ENCODE measurements around the gene KLHDC8B. TPM values are rescaled to one million over a fixed set of nuclear protein-coding genes. Genes with fewer than 3 reads are reported as not detected.

Gene KLHDC8B
- total and polyA plus RNA-seq, 2 of the 4 experiments (the other 2 are of a cell fraction): 16.3 to 16.5 TPM

DNA sequence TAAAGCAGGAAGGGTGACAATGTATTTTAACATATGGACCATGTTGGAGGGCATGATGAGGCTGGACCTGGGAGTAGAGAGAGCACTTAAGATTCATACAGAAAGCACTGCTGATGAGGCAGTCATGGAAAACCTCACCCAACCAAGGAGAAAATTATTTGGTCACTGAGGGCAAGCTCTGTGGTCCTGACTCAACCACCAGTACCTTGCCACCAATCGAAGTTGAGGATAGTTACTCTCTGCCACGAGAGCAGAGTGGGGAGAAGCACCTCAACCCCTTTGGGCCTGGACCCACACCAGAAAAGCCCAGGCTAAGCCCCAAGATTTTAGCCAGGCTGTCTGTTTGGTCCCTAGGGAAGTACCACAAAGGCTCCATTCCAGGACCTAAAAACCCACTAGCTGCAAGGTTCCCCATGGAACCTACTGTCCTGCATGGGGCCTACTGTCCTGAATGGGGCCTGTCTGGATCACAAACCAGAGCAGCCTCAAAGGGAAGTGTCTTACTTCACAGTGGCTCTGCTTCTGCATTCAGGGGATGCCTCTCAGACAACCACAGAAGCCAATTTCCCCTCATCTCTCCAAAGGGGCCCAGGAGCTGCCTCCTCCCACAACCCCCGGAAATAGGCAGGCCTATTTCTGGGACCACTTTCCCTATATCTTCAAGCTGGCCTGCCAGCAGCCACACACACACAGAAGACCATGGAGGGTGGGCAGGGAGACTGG is 9.4 kb upstream of the KLHDC8B start:
- CTCF ChIA-PET: no interaction called here

More for the DNA sequence above, 9.4 kb upstream of the KLHDC8B start:
- Histone ChIP-seq H2BK15ac (ENCODE audit: low read depth, low read length) (no peak overlapping the region), H3K9me1 (ENCODE audit: insufficient read depth, low read length) (peaks cover 31% of the 10 kb centered on the region), H3K9ac (ENCODE audit: low read depth, low read length) (no peak overlapping the region), H4K91ac (ENCODE audit: insufficient read depth, low read depth, low read length) (no peak overlapping the region), H3K27me3 (ENCODE audit: control insufficient read depth, insufficient read depth, low read length) (no peaks in the 10 kb centered on the region), H4K5ac (ENCODE audit: low read depth, low read length) (no peak overlapping the region), H3K4me3 (ENCODE audit: insufficient read depth, low read depth, low read length) (no peak overlapping the region), H2BK120ac (ENCODE audit: low read depth, low read length) (no peak overlapping the region), H3K4me1 (ENCODE audit: control insufficient read depth, insufficient read depth, low read length) (peaks cover 9% of the 10 kb centered on the region), H4K8ac (ENCODE audit: low read depth in 2 of 2, low read length in 2 of 2) (no peak overlapping the region), H2BK20ac (ENCODE audit: low read depth, low read length) (no peak overlapping the region), H2AK5ac (ENCODE audit: low read depth, low read length) (no peak overlapping the region), H3K79me1 (ENCODE audit: low read depth in 1 of 2, low read length in 2 of 2) (peaks cover 37 to 64% of the 10 kb centered on the region in 2 experiments), H3K18ac (ENCODE audit: low read depth, low read length) (no peak overlapping the region), H3K23ac (ENCODE audit: low read depth, low read length) (no peak overlapping the region), H2BK5ac (ENCODE audit: low read depth, low read length, poor library complexity, severe bottlenecking) (no peak overlapping the region), H3K36me3 (ENCODE audit: control insufficient read depth, insufficient read depth, low read length) (peaks cover 25% of the 10 kb centered on the region), H3K56ac (ENCODE audit: extremely low read depth, insufficient read depth, low read length) (no peak overlapping the region), H3K4ac (ENCODE audit: low read depth, low read length) (no peak overlapping the region), H3K4me2 (ENCODE audit: low read depth, low read length) (no peak overlapping the region), H3K14ac (replicated peaks; ENCODE audit: low read depth, low read length) (no peak overlapping the region), H2AK9ac (replicated peaks; ENCODE audit: low read depth, low read length, poor library complexity) (no peak overlapping the region), H2AFZ (replicated peaks; ENCODE audit: low read length, poor library complexity) (no peak overlapping the region), H3K9me3 (ENCODE audit: control insufficient read depth, insufficient read depth, low read length) (no peaks in the 10 kb centered on the region), H4K20me1 (ENCODE audit: insufficient read depth, low read length) (peaks cover 8% of the 10 kb centered on the region; the same call in 1 of the 2 replicates), H3K27ac (ENCODE audit: insufficient read depth, low read length) (no peak overlapping the region)
- no TSS peak for BruUV-seq (replicated peaks)
- no peak for ATAC-seq (ENCODE audit: low read depth)
- in situ Hi-C loops (cut with MboI; ENCODE audit: low sequenced_read_pairs): loop anchor here (25.0 kb wide), 1 partner anchor 275 kb away; the partner anchor contains the start of gene NICN1
- WGBS, 2 experiments (ENCODE audit: extremely low coverage in 2 of 2, insufficient read length in 1 of 2): 100% methylated on average over 1 of the region's 3 CpGs; no CpG with 5 or more reads in 1 of the 2 experiments
- dilution Hi-C loops (cut with HindIII; ENCODE audit: low sequenced_read_pairs, unreplicated experiment): no loop called here
- intact Hi-C loops (cut with micrococcal nuclease): no loop called here
- POLR2A ChIA-PET (ENCODE audit: unreplicated experiment): no interaction called here
- no peak for DNase-seq
- TF ChIP-seq FOS (IDR thresholded peaks at IDR 0.05; ENCODE audit: low read depth, low read length): no peak
- TF ChIP-seq SMC3 (IDR thresholded peaks at IDR 0.05; ENCODE audit: low read depth, low read length): no peak
- TF ChIP-seq MAZ (IDR thresholded peaks at IDR 0.05; ENCODE audit: borderline replicate concordance, low read depth, low read length): no peak
- TF ChIP-seq MXI1 (IDR thresholded peaks at IDR 0.05; ENCODE audit: borderline replicate concordance, low read depth, low read length): no peak
- TF ChIP-seq, protein P1, sequence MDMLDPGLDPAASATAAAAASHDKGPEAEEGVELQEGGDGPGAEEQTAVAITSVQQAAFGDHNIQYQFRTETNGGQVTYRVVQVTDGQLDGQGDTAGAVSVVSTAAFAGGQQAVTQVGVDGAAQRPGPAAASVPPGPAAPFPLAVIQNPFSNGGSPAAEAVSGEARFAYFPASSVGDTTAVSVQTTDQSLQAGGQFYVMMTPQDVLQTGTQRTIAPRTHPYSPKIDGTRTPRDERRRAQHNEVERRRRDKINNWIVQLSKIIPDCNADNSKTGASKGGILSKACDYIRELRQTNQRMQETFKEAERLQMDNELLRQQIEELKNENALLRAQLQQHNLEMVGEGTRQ (IDR thresholded peaks at IDR 0.05; ENCODE audit: low read depth, low read length): no peak
- no peak for TF ChIP-seq CEBPB (IDR thresholded peaks at IDR 0.05; ENCODE audit: low read depth, low read length)
- TF ChIP-seq RCOR1 (IDR thresholded peaks at IDR 0.05; ENCODE audit: insufficient replicate concordance, low read length): no peak
- no peak for TF ChIP-seq POLR2A (IDR thresholded peaks at IDR 0.05; ENCODE audit: low read depth, low read length)
- no peak for TF ChIP-seq MAFK (IDR thresholded peaks at IDR 0.05; ENCODE audit: low read depth, low read length)
- TF ChIP-seq, protein P2, sequence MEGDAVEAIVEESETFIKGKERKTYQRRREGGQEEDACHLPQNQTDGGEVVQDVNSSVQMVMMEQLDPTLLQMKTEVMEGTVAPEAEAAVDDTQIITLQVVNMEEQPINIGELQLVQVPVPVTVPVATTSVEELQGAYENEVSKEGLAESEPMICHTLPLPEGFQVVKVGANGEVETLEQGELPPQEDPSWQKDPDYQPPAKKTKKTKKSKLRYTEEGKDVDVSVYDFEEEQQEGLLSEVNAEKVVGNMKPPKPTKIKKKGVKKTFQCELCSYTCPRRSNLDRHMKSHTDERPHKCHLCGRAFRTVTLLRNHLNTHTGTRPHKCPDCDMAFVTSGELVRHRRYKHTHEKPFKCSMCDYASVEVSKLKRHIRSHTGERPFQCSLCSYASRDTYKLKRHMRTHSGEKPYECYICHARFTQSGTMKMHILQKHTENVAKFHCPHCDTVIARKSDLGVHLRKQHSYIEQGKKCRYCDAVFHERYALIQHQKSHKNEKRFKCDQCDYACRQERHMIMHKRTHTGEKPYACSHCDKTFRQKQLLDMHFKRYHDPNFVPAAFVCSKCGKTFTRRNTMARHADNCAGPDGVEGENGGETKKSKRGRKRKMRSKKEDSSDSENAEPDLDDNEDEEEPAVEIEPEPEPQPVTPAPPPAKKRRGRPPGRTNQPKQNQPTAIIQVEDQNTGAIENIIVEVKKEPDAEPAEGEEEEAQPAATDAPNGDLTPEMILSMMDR (conservative IDR thresholded peaks at IDR 0.05; ENCODE audit: low read depth, low read length): no peak
- TF ChIP-seq NFE2L2 (IDR thresholded peaks at IDR 0.05; ENCODE audit: low read depth, low read length): no peak
- TF ChIP-seq, protein P3, sequence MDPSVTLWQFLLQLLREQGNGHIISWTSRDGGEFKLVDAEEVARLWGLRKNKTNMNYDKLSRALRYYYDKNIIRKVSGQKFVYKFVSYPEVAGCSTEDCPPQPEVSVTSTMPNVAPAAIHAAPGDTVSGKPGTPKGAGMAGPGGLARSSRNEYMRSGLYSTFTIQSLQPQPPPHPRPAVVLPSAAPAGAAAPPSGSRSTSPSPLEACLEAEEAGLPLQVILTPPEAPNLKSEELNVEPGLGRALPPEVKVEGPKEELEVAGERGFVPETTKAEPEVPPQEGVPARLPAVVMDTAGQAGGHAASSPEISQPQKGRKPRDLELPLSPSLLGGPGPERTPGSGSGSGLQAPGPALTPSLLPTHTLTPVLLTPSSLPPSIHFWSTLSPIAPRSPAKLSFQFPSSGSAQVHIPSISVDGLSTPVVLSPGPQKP (IDR thresholded peaks at IDR 0.05; ENCODE audit: borderline replicate concordance, low read depth, low read length): no peak
- no peak for TF ChIP-seq CHD1 (IDR thresholded peaks at IDR 0.05; ENCODE audit: low read depth, low read length)
- TF ChIP-seq RFX5 (IDR thresholded peaks at IDR 0.05; ENCODE audit: low read depth, low read length): no peak
- no peak for TF ChIP-seq RAD21 (IDR thresholded peaks at IDR 0.05; ENCODE audit: low read length)
- no peak for TF ChIP-seq BHLHE40 (IDR thresholded peaks at IDR 0.05; ENCODE audit: low read depth, low read length)
